DMS53 treated with DMSO at 0.1 percent for 48 hours (cell line): Measurements from ENCODE around the gene ZMYND8.
A peak's percentile ranks its signal among the peaks of the same experiment; 100 is the strongest.
"Not testable (repeated sequence)": the region's sequence is repeated elsewhere in the genome, so short reads cannot be mapped to it uniquely, and the experiment has no call there.

Experiments used
- DNase-seq: peaks from one replicate; lab custom pipeline; 2025; ENCODE audit not compliant: unreplicated experiment; lab: John Stamatoyannopoulos, UW

Gene ZMYND8

DNA sequence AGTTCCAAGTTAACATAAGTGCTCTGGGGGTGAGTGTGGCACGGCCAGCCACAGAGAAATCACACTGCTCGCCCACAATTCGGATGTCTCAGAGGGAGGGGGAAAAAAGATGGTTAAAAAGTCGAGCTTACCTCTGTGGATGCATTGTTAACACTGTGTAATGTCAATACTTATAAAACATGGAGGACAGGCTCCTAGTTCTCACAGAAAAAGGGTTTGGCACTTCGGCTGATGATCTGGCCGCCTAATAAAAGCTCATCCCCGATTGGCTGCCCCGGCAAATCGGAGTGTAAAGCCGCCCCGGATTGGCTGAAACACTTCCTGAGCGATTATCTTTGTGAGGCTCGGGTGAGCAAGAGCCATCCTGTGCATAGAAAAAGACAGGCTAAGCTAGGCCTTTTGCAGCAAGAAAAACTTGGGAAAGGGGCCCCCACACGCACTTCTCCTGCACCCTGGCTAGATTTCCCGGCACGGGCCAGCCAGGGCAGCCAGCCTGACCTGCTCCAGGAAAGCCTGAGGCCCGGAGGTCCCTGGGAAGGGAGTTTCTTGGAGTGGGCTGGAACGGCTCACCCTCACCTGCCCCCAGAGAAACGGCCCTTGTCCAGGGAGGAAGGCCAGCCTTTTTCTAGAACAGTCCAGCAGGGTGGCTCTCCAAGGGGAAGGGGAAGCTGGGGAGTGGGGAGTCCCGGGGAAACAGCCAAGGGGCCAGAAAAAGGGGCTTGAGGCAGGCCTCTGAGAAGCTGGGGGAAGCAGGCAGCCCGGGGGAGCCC lies at the start of gene ZMYND8:
TSS of gene ZMYND8 (minus strand) at position 174 of the 770 bp plus-strand sequence. CDS start at position 145, 29 bp downstream.
- peak; percentile 90 for DNase-seq

DNA sequence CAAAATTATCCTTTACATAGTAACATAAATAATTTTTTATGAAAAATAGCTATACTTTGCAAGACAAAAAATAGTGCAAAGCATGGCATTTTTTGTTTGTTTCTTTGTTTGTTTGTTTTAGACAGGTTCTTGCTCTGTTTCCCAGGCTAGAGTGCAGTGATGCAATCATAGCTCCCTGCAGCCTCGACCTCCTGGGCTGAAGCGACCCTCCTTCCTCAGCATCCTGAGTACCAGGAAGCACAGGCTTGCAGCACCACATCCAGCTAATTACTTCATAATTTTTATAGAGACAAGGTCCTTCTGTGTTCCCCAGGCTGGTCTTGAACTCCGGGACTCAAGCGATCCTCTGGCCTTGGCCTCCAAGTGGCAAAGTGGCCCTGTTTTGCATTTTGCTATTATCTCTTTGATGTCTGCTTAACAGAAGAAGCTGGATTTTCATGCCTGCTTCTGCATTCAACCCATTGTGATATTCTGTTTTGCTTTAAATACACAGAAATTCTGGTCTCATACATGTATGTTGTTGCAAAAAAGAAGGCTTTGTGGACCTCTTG lies 49.4 kb upstream of the ZMYND8 start:
- no peak for DNase-seq

DNA sequence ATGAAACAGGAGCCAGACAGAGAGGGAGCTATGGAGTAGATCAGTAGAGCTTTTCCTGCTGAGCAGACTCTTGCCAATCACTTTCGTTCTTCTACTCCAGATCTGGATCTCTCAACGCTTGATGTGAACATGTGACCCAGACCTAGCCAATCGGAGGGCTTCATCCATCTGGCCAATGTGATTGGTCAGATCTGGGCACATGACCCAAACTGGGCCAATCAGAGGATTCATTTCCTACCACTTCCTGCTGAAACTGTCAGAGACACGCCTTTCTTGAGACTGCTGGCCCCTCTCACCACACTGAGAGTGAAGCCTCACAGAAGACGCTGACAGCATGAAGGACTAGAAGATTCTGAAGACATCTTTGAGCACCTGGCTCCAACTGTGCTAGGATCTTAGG lies 44.2 kb upstream of the ZMYND8 start:
- DNase-seq: no peak

DNA sequence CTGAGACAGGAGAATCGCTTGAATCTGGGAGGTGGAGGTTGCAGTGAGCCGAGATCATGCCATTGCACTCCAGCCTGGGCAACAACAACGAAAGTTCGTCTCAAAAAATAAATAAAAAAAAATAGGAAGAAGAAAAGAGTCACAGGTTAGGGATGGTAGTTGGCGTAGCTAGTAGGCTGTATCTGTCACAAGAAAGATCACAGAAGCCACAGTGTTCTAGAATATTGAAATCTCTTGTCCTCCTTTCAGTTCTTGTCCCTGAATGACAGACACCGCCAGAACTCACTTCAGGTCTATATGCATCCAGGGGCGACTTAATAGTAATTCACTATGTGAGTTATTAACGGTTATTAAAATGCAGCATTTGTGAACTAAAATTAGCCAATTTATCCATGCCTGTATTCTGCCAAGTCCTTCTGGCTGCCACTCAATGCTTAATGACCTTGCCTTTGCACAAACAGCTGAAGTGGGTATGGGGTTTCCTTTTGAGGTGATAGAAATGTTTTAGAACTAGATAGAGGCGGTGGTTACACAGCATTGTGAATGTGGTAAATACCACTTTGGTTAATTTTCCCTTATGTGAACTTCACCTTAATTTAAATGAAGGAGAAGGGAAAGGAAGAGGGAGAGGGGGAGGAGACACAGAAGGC lies 41.3 kb upstream of the ZMYND8 start:
- no peak for DNase-seq

DNA sequence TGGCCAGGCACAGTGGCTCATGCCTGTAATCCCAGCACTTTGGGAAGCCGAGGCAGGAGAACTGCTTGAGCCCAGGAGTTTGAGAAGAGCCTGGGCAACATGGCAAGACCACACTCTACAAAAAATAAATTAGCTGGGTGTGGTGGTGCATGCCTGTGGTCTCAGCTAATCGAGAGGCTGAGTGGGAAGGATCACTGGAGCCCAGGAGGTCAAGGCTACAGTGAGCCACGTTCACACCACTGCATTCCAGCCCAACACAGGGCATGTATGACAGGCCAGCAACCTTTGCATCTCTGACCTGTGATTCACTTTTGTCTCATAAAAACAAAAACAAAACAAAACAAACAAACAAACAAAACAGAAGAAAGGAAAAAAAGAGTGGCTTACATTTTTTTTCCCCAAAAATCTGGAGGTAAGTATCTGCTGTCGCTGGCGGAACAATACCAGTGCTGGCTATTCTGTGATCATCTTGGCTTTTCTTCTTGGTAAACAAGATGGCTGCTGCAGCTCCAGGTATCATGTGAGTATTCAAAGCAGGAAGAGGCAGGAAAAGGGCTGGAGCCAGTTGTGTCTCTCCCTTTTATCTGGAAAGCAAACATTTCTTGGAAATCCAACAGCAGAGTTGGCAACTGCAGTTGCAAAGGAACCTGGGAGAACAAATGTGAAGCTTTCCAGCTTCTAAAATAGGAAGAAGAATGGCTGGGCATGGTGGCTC lies 40.4 kb upstream of the ZMYND8 start:
- DNase-seq: no peak

DNA sequence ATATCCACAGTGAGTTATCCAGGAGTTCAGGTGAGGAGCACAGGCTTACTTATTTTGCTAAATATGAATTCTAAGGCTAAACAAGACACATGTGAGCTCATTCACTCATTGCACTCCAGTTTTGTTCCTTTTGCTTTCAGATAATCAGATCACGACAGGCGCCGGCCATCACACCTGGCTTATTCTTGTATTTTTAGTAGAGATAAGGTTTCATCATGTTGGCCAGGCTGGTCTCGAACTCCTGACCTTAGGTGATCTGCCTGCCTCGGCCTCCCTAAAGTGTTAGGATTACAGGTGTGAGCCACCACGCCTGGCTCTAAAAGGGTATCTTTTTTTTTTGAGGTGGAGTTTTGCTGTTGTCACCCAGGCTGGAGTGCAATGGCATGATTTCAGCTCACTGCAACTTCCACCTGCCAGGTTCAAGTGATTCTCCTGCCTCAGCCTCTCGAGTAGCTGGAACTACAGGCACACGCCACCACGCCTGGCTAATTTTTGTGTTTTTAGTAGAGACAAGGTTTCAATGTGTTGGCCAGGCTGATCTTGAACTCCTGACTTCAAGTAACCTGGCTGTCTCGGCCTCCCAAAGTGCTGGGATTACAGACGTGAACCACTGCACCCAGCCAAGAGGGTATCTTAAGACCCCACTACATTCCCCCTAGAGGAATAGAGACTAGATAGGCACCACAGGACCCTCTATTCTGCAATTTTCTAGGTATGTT lies 37.5 kb upstream of the ZMYND8 start:
- DNase-seq: not testable (repeated sequence)

DNA sequence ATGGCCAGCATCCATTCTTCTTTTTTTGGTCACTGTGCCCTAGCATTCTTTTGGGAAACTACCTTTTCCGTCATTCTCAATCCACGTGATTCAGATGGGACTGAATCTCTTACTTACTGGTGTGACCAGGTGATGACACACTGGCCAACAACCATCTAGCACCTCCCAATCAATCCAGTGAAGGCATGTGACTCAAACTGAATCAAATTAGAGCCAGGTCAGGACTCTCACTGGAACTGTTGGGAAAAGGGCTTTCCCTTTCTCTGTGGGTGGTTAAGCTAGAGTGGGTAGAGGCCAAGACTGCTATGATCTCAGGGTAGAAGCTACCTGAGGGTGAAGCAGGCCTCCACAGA lies 36.2 kb upstream of the ZMYND8 start:
- no peak for DNase-seq

DNA sequence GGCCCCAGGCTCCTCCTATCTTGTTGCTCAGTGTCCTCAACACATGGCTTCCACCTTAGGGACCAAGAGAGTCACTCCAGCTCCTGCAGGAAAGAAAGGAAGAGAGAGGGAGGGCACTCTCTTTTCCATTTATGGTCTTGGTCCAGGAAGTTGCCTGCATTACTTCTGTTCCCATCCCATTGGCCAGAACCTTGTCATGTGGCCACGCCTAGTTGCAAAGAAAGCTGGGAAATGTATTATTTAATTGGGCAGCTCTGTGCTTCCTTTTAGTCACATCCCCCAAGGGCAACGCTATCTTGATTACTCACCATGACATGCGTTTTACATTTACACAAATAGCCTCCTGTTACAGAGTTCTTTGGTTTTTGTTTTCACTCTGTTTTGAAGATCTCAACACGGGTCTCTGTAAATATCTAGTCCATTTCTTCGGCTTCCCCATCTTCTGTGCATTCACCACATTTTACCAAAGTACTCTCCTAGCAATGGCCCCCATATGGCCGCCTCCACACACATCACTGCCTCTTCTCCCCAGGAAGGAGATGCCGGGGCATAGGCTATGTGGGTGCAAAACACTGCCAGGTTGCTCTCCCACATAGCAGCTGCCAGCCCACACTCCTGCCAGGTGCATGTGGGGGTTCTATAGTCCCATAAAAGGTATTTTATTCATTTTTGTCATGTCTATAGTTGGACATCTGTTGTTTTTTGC lies 35.7 kb upstream of the ZMYND8 start:
- DNase-seq: peak; percentile 12

DNA sequence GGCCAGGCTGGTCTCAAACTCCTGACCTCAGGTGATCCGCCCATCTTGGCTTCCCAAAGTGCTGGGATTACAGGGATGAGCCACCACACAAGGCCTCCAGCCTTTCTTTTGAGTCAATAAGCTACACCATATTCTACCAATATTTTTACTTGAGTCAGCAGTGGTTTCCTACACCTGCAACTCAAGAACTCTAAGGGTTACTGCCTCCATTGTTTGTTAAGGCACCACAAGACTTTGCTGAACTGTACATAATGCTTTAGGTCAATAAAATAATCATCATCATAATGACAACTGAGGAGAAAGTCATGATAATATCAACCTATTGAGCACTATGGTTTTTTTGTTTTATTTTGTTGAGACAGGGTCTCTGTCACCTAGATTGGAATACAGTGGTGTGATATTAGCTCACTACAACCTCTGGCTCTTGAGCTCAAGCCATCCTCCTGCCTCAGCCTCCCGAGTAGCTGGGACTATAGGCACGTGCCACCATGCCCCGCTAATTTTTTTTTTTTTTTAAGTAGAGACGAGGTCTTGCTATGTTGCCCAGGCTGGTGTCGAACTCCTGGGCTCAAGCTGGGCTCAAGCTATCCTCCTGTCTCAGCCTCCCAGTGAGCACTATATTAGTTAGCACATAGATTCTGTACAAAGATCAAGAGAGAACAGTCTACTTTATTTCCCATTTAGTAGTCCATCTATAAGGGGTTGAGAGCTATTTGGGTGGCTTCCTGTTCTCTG lies 34.9 kb upstream of the ZMYND8 start:
- DNase-seq: no peak

DNA sequence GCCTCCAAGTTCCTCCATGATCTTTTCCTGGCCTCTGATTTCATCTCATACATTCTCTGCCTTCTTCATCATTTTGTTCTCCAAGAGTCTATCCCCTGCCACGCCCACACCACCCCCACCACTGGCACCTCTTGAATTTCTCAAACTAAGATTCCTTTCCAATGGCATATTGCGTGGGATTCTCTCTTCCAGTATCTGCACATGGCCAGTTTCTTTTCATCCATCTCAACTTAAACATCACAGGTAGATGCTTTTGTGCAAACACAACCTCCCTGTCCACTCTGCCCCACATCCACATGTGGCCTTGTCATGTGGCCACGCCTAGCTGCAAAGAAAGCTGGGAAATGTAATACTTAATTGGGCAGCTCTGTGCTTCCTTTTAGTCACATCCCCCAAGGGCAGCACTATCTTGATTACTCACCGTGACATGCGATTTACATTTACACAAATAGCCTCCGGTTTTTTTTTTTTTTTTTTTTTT lies 33.4 kb upstream of the ZMYND8 start:
- DNase-seq: no peak

DNA sequence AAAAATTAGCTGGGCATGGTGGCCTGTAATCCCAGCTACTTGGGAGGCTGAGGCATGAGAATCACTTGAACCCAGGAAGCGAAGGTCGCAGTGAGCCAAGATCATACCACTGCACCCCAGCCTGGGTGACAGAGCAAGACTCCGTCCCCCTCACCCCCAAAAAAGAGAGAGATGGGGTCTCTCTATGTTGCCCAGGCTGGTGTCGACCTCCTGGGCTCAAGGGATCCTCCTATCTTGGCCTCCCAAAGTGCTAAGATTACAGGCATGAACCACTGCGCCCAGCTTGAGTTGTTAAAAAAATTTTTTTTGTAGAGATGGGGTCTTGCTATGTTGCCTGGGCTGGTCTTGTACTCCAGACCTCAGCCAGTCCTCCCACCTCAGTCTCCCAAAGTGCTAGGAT lies 29.5 kb upstream of the ZMYND8 start:
- DNase-seq: not testable (repeated sequence)

DNA sequence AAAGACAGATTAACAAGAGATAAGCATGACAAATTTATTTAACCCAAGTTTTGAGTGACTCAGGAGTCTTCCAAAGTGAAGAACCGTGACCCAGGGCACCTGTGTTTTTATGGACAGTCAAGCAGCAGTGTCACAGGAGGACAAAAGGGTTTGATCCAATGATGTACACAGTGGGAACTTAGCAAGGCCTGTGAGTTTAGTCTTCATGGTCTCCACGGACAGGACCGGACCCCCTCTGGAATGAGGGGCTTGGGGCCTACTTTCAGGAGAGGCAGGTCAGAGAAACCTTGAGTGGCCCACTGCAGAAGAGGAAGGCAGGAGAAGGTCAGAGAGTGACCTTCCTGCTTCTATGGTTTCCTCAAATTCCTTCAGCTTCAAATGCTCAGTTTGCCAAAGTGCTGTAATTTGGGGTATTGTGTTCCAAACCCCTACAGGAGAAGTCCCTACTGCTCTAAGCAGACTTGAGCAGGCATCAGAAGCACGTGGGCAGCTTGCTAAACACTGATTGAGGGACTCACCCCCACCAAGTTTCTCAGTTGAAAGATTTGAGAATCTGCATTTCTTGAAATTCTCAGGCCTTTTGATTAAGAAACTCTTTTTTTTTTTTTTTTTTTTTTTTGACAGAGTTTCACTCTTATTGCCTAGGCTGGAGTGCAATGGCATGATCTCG lies 26.4 kb upstream of the ZMYND8 start:
- no peak for DNase-seq

DNA sequence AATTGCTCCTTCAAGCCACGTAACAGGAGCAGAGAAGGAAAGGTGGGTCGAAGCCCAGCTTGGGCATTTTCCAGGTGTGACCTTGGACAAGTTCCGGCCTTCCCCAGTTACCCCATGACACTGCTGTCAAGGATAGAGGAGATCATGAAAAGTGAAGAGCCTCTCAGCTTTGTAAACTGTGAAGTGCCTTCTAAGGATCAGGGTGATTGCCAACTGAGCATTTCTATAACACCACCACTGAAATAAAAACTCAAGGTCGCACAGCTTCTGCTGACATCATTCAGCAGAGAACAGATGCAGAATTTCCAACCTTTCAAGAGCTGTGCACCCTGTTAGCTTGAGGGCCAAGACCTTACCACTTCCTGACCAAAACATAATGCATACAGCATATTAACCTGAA lies 24.0 kb upstream of the ZMYND8 start:
- DNase-seq: no peak

DNA sequence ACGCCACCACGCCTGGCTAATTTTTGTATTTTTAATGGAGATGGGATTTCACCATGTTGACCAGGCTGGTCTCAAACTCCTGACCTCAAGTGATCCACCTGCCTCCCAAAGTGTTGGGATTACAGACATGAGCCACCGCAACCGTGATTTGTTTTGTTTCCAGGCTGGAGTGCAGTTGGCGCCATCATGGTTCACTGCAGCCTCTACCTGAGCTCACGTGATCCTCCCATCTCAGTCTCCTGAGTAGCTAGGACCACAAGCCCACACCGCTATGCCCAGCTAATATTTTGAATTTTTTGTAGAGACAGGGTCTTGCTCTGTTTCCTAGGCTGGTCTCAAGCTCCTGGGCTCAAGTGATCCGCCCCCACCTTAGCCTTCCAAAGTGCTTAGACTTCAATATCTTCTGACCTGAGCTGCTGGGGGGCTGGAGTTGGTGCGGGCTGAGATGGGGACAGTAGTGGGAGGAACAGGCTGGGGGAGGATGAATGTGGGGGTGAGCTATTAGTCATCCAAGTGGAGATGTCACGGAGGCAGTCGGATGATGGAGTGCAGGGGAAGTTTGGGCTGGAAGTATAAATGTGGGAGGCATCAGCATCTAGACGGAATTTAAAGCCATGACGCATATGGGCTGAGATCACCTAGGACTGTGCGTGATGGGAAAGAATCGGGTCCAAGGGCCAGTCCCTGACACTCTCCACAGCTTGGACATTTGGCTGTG lies 23.1 kb upstream of the ZMYND8 start:
- no peak for DNase-seq

DNA sequence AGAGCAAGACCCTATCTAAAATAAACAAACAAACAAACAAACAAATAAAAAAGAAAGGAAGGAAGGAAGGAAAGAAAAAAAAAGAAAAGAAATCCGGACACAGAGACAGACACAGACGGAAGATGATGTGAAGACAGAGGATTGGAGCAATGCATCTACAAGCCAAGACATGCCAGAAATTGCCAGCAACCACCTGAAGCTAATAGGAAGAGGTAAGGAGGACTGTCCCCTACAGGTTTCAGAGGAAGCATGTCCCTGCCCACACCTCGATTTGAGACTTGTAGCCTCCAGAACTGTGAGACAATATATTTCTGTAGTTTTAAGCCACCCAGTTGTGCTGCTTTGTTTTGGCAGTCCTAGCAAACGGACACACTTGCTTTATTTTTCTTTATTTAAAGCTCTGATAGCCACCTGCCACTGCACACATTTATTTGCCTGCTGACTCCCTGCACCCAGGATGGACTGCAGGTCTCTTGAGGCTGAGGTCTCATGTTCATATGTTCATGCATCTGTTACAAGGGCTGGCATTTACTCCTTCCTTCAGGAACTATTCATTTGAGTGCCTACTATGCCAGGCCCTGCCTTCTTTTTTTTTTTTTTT lies 20.7 kb upstream of the ZMYND8 start:
- no peak for DNase-seq

DNA sequence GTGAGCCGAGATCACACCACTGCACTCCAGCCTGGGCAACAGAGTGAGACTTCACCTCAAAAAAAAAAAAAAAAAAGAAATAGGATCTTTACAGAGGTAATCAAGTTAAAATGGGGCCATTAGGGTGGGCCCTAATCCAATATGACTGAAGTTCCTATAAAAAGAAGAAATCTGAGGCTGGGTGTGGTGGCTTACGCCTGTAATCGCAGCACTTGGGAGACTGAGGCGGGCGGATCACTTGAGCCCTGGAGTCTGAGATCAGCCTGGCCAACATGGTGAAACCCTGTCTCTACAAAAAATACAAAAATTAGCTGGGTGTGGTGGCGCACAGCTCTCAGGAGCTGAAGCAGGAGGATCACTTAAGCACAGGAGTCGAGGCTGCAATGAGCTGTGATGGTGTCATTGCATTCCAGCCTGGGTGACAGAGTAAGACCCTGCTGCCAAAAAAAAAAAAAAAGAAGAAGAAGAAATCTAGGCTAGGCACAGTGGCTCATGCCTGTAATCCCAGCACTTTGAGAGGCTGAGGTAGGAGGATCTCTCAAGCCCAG lies 19.7 kb upstream of the ZMYND8 start:
- not testable (repeated sequence) for DNase-seq

DNA sequence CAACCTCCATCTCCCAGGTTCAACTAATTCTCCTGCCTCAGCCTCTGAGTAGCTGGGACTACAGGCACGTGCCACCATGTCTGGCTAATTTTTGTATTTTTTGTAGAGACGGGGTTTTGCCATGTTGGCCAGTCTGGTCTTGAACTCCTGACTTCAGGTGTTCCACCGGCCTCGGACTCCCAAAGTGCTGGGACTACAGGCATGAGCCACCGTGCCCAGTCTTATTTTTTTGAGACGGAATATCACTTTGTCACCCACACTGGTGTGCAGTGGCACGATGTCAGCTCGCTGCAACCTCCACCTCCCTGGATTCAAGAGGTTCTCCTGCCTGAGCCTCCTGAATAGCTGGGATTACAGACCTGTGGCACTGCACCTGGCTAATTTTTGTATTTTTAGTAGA lies 17.6 kb upstream of the ZMYND8 start:
- DNase-seq: not testable (repeated sequence)

DNA sequence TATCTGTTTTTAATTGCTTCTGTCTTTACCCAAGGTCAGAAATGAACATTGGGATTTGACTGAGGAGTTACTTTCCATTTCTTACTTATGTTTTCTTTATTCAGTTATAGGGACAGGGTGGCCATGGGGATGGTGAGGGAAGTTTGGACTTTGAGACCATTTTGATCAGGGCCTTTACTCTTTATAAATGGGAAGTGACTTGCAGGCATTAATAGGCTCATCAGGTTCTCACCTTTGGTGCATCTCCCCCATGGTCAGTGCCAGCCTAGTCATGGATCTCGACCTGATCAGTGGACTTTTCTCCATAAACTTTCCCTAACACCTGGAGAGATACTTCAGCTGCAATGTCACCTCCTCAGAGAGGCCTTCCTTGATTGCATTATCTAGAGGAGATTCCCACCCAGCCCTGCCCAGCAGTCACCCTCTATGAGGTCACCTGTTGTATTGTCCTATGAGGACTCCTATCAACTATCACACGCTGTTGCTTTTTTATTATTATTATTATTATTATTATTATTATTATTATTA lies 16.8 kb upstream of the ZMYND8 start:
- DNase-seq: no peak
